CD4-positive, alpha-beta T cell (primary cell): ENCODE results near the gene OSBPL10. TPM values are rescaled to one million over a fixed set of nuclear protein-coding genes. Genes with fewer than 3 reads are reported as not detected.
"Not testable (repeated sequence)": the region's sequence is repeated elsewhere in the genome, so short reads cannot be mapped to it uniquely, and the experiment has no call there.

Experiments
- ATAC-seq: fragments of 200-7000 bp; cut with Tn5 transposase; one replicate; pipeline ENCODE4 v1.10.0; 2022; ENCODE audit warnings: mild to moderate bottlenecking; ENCODE audit not compliant: poor library complexity
- CTCF ChIA-PET: fragments of 350-600 bp; sonication (Branson Sonifier 250); formaldehyde crosslinking; loops from one replicate; lab custom pipeline; 2021; ENCODE audit warnings: antibody characterized with exemption, inconsistent platforms; lab: Charles Lee
- POLR2A ChIA-PET: fragments of 350-600 bp; sonication (Branson Sonifier 250); formaldehyde crosslinking; loops from one replicate; lab custom pipeline; 2021; ENCODE audit warnings: antibody characterized with exemption, inconsistent platforms; lab: Charles Lee
- DNase-seq, 14 experiments: peaks; one replicate each; pipeline ENCODE4 v3.0.0-alpha.2; 2013 to 2020; ENCODE audit warnings: mixed read lengths in 2 of 14
- H3K27ac ChIP-seq, 2 donors: one replicate each; pipeline versions ENCODE4 v1.5.1 to v1.7.0; 2013; ENCODE audit warnings: low read length in 2 of 2, low read depth in 1 of 2, mild to moderate bottlenecking in 1 of 2
- H3K27me3 ChIP-seq, 2 experiments: 1 replicate in 1 of 2; 2 replicates in 1 of 2; pipeline versions ENCODE4 v1.6.1 to v1.7.0; 2013; ENCODE audit warnings: low read length in 2 of 2, control low read depth in 1 of 2, mild to moderate bottlenecking in 1 of 2, moderate library complexity in 1 of 2; ENCODE audit not compliant: insufficient read depth in 2 of 2, control insufficient read depth in 1 of 2
- H3K36me3 ChIP-seq: one replicate; pipeline ENCODE4 v1.6.1; 2013; ENCODE audit warnings: low read length, control low read depth; ENCODE audit not compliant: insufficient read depth
- H3K4me1 ChIP-seq: one replicate; pipeline ENCODE4 v1.6.1; 2013; ENCODE audit warnings: low read length, control low read depth; ENCODE audit not compliant: insufficient read depth
- H3K4me3 ChIP-seq: one replicate; pipeline ENCODE4 v1.5.1; 2013; ENCODE audit warnings: mild to moderate bottlenecking, low read length, moderate library complexity
- H3K9me3 ChIP-seq, 2 experiments: 1 replicate in 1 of 2; 2 replicates in 1 of 2; pipeline versions ENCODE4 v1.6.1 to v1.7.0; 2013; ENCODE audit warnings: low read length in 2 of 2, mild to moderate bottlenecking in 2 of 2, control low read depth in 1 of 2, moderate library complexity in 1 of 2; ENCODE audit not compliant: control insufficient read depth in 1 of 2, insufficient read depth in 1 of 2
- H3K27ac Mint-ChIP-seq: one replicate; pipeline ENCODE4 v1.8.0; 2020; ENCODE audit warnings: mixed read lengths
- H3K27me3 Mint-ChIP-seq: one replicate; pipeline ENCODE4 v1.8.0; 2021; ENCODE audit warnings: mixed read lengths
- H3K36me3 Mint-ChIP-seq: one replicate; pipeline ENCODE4 v1.8.0; 2021; ENCODE audit warnings: low read depth, mixed read lengths
- H3K4me1 Mint-ChIP-seq: one replicate; pipeline ENCODE4 v1.8.0; 2021; ENCODE audit warnings: low read depth, mixed read lengths
- H3K4me3 Mint-ChIP-seq: one replicate; pipeline ENCODE4 v1.8.0; 2020; ENCODE audit warnings: mild to moderate bottlenecking, mixed read lengths
- H3K9me3 Mint-ChIP-seq: one replicate; pipeline ENCODE4 v1.8.0; 2020; ENCODE audit warnings: mixed read lengths
- intact Hi-C, 2 experiments: fragments of 100-400 bp; cut with DNase I in 1 of 2; cut with micrococcal nuclease in 1 of 2; formaldehyde crosslinking; loops; one replicate each; pipeline versions ENCODE4 v1.15.1 to v1.9.0; 2023 to 2025; cut with DNase I, micrococcal nuclease
- total RNA-seq, 174 experiments: library from RNA in 2 of 174; stranded (reverse) in 2 of 174; gene quantifications; one replicate each; pipeline ENCODE4 v1.2.3 and lab custom pipeline; 2021 to 2026
- TF ChIP-seq, protein P1 (sequence below): fragments of 200-600 bp; IDR thresholded peaks from one replicate; pipeline ENCODE4 v1.8.0; 2022; ENCODE audit warnings: antibody characterized with exemption, mild to moderate bottlenecking

The OSBPL10 gene
- total RNA-seq, 2 experiments from 2014 or later, result not detected

DNA sequence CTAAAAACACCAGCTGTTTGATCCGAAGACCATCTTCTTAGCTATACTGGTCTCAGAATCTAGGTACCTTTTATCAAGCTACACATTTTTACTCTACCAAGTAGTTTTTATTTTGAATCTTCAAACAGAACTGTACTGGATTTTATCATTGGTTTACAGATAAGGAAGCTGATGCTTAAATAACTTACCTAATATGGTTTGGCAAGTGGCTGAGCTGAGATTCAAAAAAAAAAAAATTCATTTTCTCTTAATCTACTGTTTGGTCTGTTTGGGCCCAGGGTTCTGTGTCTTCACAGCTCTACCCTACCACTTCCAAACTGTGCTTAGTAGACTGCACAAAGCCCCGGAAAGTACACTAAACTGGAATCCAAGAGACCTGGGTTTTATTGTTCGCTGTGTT lies 36.2 kb upstream of the OSBPL10 start:
- Mint-ChIP-seq H3K36me3 (no peaks in the 10 kb centered on the region), H3K4me1 (no peaks in the 10 kb centered on the region), H3K27me3 (no peaks in the 10 kb centered on the region), H3K9me3 (no peaks in the 10 kb centered on the region), H3K4me3 (no peak overlapping the region), H3K27ac (no peak overlapping the region)
- intact Hi-C loops, result loop anchor here in 1 of 2 experiments (5.0 kb wide), 1 partner anchor 320 kb away; no protein-coding TSS in a partner anchor
- Histone ChIP-seq H3K4me1 (no peaks in the 10 kb centered on the region), H3K4me3 (no peak overlapping the region), H3K36me3 (no peaks in the 10 kb centered on the region), H3K9me3 (no peaks in the 10 kb centered on the region), H3K27ac (no peak overlapping the region), H3K27me3 (no peaks in the 10 kb centered on the region)
- CTCF ChIA-PET, result interaction anchor here (0.9 to 1.6 kb wide), 2 partner anchors 9 to 127 kb away, joined by 3 to 11 read pairs; no protein-coding TSS in a partner anchor
- POLR2A ChIA-PET, result interaction anchor here (0.8 to 1.4 kb wide), 2 partner anchors 89 to 127 kb away, joined by 3 to 4 read pairs; partner anchors contain the start of gene GPD1L
- TF ChIP-seq, protein P1, sequence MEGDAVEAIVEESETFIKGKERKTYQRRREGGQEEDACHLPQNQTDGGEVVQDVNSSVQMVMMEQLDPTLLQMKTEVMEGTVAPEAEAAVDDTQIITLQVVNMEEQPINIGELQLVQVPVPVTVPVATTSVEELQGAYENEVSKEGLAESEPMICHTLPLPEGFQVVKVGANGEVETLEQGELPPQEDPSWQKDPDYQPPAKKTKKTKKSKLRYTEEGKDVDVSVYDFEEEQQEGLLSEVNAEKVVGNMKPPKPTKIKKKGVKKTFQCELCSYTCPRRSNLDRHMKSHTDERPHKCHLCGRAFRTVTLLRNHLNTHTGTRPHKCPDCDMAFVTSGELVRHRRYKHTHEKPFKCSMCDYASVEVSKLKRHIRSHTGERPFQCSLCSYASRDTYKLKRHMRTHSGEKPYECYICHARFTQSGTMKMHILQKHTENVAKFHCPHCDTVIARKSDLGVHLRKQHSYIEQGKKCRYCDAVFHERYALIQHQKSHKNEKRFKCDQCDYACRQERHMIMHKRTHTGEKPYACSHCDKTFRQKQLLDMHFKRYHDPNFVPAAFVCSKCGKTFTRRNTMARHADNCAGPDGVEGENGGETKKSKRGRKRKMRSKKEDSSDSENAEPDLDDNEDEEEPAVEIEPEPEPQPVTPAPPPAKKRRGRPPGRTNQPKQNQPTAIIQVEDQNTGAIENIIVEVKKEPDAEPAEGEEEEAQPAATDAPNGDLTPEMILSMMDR, result no peak
- ATAC-seq, result no peak
- DNase-seq, result no peak

GRCh38 chr3:32015638-32016037 lies 34.6 kb upstream of the OSBPL10 start:
- H3K4me3 Mint-ChIP-seq, DNase-seq, H3K4me3 ChIP-seq, H3K4me1 ChIP-seq, H3K36me3 ChIP-seq, POLR2A ChIA-PET, H3K9me3 Mint-ChIP-seq, H3K27me3 Mint-ChIP-seq, H3K36me3 Mint-ChIP-seq, H3K27me3 ChIP-seq, H3K9me3 ChIP-seq, H3K27ac ChIP-seq, CTCF ChIA-PET, ATAC-seq, H3K4me1 Mint-ChIP-seq, H3K27ac Mint-ChIP-seq: not testable (repeated sequence)
- intact Hi-C loops, result loop anchor here in 1 of 2 experiments (5.0 kb wide), 1 partner anchor 322 kb away; no protein-coding TSS in a partner anchor

DNA sequence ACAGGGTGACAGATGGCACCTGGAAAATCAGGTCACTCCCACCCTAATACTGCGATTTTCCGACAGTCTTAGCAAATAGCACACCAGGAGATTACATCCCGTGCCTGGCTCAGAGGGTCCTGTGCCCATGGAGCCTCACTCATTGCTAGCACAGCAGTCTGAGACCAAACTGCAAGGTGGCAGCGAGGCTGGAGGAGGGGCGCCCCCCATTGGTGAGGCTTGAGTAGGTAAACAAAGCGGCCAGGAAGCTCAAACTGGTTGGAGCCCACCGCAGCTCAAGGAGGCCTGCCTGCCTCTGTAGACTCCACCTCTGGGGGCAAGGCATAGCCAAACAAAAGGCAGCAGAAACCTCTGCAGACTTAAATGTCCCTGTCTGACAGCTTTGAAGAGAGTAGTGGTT lies 29.6 kb upstream of the OSBPL10 start:
- ATAC-seq, H3K4me1 ChIP-seq, DNase-seq, H3K9me3 Mint-ChIP-seq, H3K9me3 ChIP-seq, H3K4me3 Mint-ChIP-seq, H3K4me3 ChIP-seq, H3K36me3 ChIP-seq, POLR2A ChIA-PET, H3K4me1 Mint-ChIP-seq, CTCF ChIA-PET, H3K36me3 Mint-ChIP-seq, intact Hi-C loops, H3K27ac Mint-ChIP-seq, H3K27ac ChIP-seq, H3K27me3 ChIP-seq: not testable (repeated sequence)
- peaks cover 24% of the 10 kb centered on the region for H3K27me3 Mint-ChIP-seq

DNA sequence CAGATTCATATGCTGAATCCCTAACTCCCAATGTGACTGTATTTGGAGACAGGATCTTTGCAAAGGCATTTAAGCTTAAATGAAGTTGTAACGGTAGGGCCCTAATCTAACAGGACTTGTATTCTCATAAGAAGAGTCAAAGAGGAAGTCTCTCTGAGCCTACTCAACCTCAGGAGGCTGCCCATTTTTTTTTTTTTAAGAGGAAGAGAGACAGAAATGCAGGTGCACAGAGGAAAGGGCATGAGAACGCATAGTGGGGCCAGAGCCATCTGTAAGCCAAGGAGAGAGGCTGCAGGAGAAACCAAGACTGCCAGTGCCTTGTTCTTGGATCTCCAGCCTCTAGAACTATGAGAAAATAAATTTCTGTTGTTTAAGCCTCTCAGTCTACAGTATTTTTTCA lies 28.9 kb upstream of the OSBPL10 start:
- no peak for ATAC-seq
- no peaks in the 10 kb centered on the region for H3K9me3 Mint-ChIP-seq
- Histone ChIP-seq H3K4me3 (no peak overlapping the region), H3K9me3 (no peaks in the 10 kb centered on the region), H3K36me3 (no peaks in the 10 kb centered on the region), H3K27ac (no peak overlapping the region), H3K27me3 (no peaks in the 10 kb centered on the region), H3K4me1 (no peaks in the 10 kb centered on the region)
- H3K4me1 Mint-ChIP-seq, result peaks cover 8% of the 10 kb centered on the region
- intact Hi-C loops, result no loop called here
- H3K27ac Mint-ChIP-seq, result no peak overlapping the region
- H3K36me3 Mint-ChIP-seq, result no peaks in the 10 kb centered on the region
- no peak overlapping the region for H3K4me3 Mint-ChIP-seq
- ChIA-PET POLR2A (no interaction called here), CTCF (no interaction called here)
- TF ChIP-seq, protein P1, result no peak
- peaks cover 24% of the 10 kb centered on the region for H3K27me3 Mint-ChIP-seq
- no peak for DNase-seq
